ENCODE measurements around the gene SLIT3.

GRCh38 chr5:168651648-168652047 lies 649.3 kb downstream of the SLIT3 start:
- no peak for TF ChIP-seq CTCF (IDR thresholded peaks at IDR 0.05; ENCODE audit: insufficient read depth, low read length, poor library complexity, severe bottlenecking)
- TF ChIP-seq EZH2phosphoT487 (conservative IDR thresholded peaks at IDR 0.05; ENCODE audit: low read length) = no peak

Data from SU-DHL-6 (cell line).